ENCODE data around the gene NANOS3.

The NANOS3 gene

DNA sequence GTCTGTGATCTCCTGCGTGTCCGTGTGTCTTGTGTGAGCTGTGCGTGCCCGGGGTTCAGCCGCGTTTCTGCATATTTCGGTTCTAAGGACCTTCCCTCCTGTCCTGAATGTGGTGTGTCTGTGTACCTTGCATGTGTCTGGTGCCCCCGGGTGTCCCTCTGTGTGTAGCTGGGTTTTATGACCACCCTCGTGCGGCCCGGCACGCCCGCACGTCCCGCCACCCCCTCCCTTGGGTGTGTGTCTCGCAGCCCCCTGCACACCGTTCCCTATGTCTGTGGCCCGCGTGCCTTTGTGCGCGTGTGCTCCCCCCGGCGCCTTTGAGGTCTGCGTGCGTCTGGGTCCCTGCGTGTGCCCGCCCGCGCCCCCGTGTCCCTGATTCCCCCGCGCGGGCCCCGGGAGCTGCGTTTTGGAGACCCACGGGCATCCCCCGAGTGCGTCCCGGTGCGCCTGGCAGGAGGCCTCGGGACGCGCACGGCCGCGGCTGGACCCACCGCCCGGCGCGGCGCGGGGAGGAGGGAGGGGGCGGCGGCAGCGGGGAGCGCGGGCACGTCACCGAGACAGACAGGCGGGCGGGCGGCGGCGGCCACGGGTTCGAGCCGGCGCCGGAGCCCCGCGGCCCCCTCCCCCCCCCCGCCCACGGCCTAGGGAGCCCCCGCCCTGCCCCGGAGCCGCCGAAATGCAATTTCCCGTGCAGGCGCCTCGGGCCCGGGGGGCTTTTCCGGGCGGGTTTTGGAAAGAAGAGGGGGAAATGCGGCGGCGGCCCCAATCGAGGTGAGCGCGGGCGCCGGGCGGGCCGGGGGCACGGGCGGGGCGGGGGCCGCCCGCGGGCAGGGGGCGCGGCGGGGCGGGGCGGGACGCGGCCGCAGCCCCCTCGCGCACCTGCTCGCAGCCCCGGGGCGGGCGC is 12.0 kb upstream of the NANOS3 start:
- DNase-seq, result no peak

DNA sequence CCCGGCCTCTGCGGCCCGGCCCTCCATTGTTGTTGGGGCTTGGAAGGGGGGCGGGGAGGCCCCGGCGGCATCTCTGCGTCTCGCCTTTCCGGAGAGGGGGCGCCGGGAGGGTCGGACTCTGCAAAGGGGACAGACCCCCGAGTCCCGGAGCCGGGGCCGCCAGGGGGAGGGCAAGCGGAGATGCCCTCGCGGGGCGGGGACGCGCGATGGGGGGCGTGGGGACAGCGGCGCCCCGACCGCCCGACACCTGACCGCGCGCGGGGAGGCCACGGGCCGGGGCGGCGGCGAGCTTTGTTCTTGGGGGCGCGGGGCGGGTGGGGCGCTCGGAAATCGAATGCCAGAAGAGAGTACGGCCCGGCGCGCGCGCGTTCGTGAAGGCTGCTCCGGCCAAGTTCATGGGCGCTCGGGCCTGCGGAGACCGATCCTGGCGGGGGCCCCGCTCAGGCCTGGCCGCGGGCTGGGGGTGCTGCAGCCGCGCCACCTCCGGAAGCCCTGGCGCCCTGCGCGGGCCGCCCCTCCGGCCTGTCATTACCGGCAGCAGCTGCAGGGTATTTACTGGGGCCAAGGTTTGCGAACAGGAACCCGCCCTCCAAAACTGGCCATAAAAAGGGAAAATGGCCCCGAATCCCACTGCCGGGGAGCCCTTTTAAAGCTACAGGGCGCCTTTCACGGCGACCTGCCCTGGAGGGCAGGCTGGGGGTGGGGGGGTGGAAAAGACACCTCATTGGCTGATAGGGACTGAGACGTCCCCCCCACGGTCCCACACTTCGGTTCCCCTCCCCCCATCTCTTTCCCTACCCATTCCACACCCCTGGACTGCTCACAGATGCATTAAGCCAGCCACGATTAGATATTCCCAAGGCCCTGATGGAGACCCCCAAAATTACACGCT is 11.1 kb upstream of the NANOS3 start:
- DNase-seq, result no peak

- no peak for DNase-seq
Observed at GRCh38 chr19:13866463-13867046, 10.4 kb upstream of the NANOS3 start.

DNA sequence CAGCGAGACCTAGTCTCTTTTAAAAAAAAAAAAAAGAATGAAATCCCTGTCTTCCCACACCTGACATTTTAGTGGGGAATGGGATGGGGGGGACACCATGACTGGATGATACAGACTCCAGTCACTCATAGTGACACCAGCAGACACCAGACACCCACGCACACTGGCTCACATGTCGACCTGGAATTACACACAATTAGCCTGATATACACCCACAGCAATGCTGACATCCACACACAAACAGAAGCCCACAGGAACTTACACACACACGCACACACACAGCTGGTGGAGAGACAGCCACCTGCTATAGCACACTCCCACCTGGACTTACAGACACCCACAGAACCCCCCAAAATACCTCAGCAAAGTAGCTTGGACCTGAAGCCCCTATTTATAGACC is 8.3 kb upstream of the NANOS3 start:
- no peak for DNase-seq

- DNase-seq, result no peak
Observed at GRCh38 chr19:13869281-13869680, 7.7 kb upstream of the NANOS3 start.

DNA sequence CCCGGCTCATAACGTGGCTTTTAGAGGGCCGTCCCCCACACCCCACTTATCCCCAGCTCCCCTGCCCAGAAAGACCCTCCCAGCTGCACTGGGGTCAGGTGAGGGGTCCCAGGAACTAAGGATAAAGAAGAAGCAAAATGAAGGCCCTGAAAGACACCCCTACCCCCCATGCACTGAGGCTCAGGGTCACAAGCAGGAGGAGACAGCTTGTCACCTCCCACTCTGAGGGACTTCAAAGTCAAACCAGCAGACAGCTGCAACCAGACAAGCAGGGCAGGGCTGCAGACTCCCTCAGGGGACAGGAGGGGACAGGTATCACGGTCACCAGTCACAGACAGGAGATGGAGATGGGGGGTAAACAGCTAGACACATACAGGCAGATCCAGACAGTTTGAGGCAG is 6.1 kb upstream of the NANOS3 start:
- DNase-seq, result no peak

DNA sequence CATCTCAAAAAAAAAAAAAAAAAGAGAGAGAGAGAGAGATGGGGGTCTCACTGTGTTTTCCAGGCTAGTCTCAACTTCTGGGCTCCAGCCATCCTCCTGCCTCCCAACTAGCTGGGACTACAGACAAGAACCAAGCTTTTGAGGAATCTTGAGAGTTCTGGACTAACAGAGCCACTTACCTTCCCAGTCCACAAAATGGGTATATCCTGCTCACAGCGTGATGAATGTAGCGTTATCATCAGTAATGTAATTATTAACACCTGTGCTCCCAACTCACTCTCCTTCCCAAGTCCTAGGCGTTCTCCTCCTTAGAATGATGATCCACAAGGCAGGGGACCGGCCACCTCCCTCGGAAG is 4.6 kb upstream of the NANOS3 start:
- no peak for DNase-seq

GRCh38 chr19:13872695-13873389 is 4.1 kb upstream of the NANOS3 start:
- no peak for DNase-seq

DNA sequence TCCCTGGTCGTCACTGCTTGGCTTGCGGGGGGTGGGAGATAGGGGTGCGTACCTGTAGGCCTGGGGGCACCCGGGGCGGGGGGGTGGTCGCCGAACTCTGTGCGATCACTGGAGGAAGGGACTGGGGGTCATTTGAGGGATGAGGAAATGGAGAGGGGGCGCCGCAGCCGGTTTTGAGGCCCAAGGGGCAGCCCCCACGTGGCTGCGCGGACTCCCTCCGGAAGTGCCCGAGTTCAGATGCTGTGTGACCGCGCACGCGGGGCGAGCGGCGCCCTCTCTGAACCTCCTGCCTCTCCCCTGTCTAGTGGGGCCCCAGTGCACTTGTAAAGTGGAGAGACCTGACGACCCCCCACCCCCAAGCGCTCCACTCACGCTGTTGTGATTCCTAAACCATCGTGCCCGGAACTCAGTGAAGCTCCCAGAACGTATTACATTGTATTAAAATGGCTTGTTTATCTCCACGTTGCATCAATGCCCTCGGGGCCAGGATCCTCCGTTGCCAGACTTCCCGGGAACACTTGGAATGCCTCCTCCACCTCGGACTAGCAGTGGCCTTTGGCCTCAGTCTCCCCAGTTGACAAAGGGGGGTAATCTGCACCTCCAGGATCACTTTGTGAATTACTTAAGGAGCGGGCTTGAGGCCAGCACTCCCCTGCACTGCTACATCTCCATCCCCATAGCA is 3.0 kb upstream of the NANOS3 start:
- DNase-seq, result no peak

DNA sequence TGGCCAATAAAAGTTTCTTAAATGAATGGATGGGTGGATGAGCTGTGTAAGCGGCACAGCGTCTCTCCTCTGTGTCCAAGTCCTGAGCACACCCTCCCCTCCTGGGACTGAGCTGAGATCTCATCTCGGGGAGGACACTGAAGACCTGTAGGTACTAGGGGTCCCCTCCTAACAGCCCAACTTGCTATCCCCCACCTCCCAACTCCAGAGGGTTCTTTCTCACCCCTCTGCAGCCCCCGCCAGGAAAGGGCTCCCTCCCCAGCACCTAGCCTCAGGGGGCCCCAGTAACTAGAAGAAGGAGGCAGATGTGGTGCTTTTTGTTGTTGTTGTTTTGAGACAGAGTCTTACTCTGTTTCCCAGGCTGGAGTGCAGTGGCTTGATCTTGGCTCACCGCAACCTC is 1.1 kb upstream of the NANOS3 start:
- DNase-seq, result no peak

- no peak for DNase-seq
Observed at GRCh38 chr19:13877303-13877702, 369 bp downstream of the NANOS3 start.

DNA sequence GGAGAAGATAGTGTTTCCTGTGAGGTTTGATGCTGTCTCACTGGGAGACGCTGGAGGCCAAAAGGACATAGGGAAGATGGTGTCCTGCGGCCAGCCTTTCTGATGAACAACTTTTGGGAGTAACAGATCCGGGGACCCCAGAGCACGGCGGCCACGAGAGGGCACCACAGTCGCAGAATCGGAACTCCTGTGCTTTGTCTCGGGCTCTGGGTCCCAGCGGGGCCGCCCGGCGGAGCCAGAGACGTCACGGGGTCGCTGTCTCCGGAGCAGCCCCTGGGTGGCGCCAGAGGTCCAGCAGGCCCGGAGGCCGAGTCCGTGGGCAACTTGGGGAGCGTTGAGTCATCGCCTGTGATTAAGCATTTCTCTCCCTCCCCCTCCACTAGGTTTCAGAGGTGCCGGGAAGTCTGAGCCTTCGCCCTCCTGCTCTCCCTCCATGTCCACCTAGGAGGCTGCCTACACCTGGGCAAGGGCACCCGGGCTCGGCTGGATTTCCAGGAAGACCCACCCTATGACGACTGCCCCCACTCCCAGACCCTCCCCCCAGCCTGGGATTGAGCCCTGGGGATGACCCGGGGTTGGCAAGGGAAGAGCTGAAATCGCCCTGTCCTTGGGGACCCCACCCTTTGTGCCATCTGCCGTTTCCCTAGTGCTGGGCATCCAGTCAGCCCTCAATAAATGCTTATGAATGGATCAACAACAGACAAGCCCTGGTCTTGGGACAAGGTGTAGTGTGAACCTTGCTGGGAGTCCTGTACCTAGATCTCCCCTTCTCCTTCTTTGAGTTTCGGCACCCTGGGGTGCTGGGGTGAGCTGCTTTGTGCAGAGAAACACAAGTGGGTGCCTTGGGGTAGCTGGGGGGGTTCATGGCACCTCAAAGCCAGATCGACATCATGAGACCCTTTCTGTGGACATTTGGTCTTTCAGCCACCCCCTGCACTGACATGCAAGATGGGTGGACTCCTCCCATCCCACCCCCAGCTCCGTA is 3.4 kb downstream of the NANOS3 start:
- peak; percentile 97 for DNase-seq

DNA sequence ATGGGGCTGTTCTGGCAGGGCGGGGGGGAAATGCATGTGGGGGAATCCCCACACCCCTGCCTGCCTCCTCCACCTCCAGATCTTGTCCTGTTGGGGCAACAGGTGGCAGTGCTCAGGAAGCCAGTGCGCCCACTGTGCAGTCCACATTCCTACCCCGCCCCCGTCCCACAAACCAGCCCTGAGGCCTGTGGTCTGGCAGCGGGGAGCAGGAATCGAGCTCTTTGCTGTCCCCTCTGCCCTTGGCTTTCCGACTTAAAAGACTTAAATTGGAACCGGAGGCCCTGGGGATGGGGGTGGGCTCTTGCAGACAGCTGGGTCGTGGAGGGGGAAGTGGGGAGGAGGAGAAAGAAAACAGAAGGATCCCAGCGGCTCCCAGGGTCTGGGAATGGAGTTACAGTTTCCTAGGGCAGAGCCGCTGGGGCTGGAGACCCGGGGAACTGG is 4.3 kb downstream of the NANOS3 start:
- no peak for DNase-seq

- peak; percentile 62 for DNase-seq
Observed at GRCh38 chr19:13881692-13882418, 4.9 kb downstream of the NANOS3 start.

DNA sequence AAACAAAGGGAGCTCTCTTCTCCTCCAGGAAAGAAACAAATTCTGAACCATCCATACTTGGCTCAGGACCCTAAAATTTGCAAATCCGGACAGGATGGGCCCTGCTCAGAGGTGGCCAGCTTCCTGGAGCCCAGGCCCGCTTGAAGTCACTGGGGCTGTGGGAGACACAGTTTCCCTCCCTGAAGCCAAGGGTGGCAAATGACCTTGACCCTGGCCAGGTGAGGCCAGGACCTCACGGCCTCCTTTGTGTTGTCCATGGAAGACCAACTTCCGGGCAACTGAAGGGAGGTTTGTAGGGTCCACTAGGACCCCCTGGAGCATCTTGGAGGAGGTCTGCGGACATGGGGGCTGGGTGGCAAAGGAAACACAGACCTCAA is 5.5 kb downstream of the NANOS3 start:
- DNase-seq, result no peak

GRCh38 chr19:13882836-13883235 is 5.9 kb downstream of the NANOS3 start:
- no peak for DNase-seq

GRCh38 chr19:13883516-13884064 is 6.7 kb downstream of the NANOS3 start:
- no peak for DNase-seq

DNA sequence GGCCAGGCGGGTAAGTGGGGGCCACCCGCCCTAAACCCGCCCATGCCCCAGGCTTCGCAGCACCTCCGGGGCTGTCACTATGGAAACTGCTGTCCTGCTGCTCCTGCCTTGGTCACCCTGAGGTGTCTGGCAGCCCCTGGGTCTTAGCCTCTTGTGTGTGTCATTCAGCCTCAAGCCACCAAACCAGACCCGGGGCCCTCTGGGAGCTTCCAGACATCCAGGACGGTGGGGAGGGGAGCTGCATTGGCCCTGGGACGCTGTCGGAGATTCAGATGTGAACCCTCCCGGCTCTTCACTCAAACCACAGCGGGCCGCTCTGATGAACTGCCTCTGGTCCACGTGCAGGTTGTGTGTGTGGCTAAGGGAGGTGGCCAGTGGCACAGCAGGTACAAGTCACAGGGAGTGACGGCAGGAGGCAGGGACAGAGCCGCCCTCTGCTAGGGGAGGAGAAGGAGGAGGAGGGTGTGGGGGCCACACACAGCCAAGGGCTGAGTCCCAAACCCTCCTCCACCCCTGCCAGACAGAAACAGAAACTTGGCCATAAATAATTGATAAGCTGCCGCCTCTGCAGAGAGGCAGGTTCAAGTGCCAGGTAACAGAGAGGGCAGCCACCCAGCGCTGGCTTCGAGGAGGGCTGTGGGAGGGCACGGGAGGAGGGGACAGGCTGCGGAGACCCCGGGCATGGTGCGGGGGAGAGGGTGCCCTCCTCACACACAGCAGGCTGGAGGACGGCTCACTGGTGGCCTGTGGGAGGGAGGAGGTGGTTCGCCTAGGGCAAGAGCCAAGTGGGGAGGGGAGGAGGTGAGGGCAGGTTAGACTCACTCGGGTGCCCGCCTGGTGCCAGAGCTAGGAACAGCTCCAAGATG is 8.0 kb downstream of the NANOS3 start:
- DNase-seq, result no peak

DNA sequence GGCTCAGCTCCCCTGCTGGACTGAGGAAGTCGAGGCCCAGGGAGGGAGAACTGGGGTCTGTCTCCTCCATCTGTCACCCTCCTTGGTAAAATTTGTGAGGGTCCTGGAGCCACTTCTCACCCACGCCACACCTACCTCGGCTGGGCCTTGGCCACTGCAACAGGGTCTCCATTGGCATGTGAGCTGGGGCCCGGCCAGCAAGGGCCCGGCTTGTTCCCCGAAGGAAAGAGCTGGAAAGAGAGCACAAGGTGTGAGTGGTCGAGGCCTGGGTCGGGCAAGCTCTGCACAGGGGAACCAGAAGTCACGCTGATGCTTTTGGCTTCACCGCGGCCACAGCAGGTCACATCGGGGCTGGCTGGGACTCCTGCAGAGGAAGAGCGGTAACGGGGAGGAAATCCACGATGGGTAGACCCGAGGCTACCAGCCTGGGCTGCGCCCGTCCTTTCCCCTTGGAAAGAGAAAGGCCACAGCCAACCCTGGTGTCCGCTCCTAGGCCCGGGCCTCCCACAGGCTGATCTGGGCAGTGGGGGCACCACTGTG is 9.0 kb downstream of the NANOS3 start:
- no peak for DNase-seq
